CD4-positive, alpha-beta T cell treated with Interleukin-6 for 4 hours (primary cell): ENCODE data around the gene PMP22.

ENCODE experiments used
- DNase-seq: peaks from one replicate; pipeline ENCODE4 v3.0.0-alpha.2; 2020; ENCODE audit warnings: mixed read lengths

PMP22 gene

DNA sequence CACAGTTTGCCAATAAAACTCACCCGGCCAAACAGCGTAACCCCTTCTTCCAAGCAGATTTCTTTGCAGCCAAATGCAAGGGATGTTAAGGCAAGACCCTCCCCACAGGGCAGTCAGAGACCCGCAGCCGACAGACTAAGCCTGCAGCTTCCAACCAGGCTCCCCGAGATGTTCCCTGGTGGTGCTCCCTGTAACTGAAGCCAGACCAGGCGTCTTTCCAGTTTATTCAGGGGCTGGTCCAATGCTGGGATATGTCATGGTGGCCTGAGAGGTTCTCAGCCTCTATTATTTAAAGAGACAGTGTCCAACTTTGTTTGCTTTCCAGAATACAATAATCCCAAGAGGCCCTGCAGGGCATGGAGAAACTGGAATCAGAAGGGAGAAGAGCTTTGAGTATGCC, at the start of gene PMP22:
TSS of gene PMP22 (minus strand) at position 196 of the 400 bp plus-strand sequence. CDS start 4,599 bp downstream, outside the sequence.
- no peak for DNase-seq

DNA sequence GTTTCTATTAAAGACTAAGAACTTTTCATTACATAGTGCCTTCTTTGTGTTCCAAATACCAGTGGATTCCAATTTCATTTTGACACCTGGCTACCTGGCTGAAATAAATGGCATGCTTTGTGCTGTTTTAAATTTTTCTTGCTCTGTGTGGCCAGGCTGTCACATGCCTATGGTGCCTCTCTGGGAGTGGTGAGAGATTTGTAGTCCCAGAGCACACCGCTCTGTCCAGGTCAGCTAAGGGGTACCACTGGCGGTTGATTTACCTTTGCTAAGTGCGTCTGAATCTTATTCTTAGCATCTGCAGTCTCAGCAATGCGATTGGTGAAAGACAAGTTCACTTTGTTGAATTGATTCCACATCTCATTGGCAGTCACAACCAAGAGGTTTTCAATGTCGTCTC, 46.9 kb upstream of the PMP22 start:
- no peak for DNase-seq

DNA sequence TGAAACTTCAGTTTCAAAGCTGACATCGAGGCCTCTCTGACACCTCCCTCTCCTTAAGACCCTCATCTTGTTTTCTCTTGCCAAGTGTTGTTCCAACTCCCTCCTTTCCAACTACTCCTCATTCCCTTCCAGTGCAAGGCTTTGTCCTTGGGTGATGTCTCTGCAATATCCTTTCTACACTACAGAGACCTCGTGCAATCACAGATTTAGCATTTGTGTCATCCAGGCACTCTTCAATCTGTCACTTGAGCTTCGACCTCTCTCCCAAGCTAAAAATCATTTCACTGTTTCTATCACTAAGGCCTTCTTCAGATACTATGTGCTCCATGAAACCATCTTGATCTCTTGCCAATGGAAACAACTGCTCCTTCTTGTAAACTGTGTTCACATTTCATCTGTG, 44.7 kb upstream of the PMP22 start:
- DNase-seq = no peak

DNA sequence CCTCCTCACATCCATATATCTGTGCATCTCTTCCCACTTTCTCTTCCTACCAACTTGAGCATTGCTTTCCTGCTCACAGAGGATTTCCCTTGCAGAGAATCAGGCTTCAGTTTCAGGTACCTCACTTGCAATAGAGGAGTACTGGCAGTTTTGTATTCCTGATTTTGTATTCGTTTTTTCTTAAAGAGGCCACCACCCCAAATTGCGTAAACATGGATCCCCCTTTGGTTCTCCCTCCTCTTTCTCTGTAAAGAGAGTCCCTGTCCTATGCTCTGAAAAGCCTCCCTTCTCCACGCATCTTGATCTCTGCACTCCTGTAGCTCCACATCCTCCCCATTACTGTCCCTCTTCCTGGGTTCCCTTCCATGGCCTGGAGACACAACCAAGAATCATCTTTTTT, 44.1 kb upstream of the PMP22 start:
- DNase-seq = no peak

DNA sequence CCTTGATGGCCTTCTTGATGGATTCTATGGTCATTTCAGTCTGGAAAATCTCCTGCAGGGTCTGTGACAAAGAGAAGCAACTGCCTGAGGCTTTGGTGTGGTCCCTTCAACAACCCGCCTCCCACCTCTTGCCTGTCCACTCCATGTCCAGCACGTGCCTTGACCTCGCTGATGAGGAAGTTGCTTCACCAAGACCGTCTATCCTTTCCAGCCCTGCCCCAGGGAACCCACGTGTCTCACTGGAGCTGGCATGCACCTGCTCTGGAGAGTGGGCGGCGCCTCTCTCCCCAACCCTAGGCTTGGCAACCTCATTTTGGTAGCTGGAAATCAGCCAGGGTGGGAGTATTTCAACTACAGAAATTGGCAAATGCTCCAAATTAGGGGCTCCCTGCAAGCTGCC, 43.6 kb upstream of the PMP22 start:
- DNase-seq = no peak

DNA sequence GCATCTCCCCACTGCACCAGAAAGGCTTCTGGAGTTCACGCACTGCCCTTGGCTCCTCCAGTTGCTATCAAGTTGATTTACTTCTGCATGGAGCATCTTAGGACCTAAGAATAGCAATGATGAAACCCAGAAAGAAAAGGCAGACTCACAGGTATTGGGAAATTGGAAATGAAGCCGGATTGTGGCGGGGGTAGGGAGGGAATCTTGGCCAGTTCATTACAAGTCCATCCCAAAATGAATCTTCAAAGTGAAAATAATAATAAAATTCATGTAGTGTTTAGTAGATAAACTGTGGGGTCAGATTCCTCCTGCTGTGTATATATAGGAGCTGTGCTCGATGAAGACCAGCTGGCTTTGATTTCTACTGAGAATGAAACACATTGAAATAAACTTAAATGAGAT, 42.6 kb upstream of the PMP22 start:
- no peak for DNase-seq

DNA sequence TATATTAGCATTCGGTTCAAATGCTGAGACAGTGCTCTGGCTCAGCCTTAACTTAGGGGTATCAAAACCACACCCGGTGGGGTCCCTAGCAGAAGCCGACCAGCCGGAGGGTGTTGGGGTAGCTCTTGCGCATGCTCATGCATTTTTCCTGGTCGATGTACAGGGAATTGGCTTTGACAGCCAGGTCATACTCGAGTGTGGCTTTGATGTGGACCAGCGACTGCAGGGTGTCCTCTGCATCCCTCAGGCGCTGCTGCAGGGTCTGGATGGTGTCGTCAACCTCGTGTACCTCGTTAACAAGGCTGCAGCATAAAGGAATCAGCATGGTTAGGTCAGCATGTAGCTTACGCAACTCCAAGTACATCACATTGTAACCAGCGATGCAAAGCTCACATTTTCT, 38.7 kb upstream of the PMP22 start:
- no peak for DNase-seq

DNA sequence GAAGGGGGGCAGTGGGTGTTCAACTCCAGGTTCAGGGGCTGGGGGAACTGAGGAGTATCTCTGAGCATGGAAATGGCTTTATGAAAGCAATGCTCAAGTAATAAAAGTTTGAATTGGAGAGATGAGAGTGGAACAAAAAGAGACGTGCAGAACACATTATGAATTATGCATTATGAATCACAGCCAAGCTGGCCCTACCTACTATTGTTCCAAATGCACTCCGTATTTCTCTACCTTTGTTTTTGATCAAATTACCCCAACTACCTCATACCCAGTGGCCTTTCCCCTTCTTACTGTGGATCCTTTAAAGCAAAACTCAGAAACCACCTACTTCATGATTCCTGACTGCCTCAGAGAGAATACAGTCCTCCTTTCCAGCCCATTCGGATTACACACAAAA, 38.1 kb upstream of the PMP22 start:
- DNase-seq = no peak

DNA sequence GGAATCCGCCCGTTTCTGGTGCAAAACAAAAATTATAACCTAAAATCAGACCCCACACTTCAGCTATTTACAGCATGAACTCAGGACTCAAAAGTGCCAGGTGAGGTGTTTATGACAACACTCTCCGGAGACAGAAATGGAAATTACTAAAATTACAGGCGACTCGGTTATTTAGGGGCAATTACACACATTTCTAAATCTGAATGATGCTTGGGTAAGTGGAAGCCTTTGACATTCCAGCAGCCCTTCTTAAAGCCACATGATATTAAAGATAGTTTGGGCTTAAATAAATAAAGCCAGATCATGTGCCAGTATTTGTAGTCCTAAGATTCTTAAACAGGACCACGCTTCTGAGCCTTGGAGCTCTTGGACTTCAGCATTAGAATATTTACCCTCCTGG, 36.7 kb upstream of the PMP22 start:
- no peak for DNase-seq

DNA sequence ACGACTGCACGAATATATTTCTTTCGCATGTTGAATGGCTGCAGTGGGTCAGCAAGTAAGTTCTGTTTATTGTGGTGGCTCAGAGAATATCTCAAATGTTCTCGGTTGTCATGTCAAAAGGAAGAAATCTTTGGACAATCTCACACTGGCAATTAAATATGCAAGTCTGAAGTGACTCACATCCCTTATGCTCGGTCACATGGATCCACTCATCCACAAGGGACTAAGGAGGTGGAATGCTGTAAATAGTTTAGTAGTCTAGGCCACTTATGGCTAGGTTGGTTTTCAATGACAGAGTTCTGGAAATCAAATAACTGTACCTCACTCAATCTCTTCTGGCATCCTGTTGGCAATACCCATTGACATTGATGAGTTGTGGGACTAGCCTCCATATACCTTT, 33.0 kb upstream of the PMP22 start:
- DNase-seq = no peak

DNA sequence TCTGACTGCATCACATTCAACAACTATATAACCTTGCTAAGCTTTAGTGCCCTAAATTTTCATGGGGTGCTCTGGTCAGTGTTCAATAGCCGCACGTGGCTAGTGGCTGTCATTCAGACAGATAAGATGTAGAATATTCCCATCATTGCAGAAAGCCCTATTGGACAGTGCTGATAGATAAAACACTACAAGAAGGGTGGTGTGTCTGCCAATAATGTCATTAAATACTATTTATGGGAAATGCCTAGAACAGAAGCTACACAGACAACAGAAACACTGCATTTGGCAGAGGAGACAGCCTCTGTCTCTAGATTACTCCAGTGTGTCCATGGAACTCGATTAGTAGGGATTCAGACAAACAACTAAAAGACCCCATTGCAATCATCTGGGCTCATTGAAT, 28.4 kb upstream of the PMP22 start:
- DNase-seq = no peak

DNA sequence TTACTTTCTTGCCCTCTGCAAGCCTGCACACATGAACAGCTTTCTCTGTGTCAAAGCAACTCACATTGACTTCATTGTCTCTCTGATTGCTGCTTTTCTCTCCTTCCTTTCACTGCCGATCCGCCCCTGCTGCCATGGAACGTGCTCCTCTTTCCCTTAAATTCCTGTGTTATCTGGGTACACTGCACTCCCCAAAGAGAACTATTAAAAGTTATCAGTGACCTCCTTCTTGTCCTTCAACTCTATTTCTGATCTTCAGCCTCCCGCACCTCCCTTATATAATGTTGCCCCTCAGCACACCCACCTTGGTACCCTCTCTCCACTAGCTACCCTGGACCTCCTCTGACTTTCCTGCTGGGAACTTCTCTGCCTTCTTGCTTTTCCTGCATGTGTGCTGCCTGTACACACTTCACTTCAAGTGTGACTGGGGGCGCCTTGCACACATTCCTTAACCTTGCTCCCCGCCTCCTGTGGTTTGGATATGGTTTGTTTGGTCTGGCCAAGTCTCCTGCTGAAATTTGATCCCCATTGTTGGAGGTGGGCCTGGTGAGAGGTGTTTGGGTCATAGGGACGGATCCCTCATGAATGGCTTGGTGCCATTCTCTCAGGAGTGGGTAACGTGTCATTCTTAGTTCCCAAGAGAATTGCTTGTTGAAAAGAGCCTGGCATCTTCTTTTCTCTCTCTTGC, 26.7 kb upstream of the PMP22 start:
- no peak for DNase-seq

DNA sequence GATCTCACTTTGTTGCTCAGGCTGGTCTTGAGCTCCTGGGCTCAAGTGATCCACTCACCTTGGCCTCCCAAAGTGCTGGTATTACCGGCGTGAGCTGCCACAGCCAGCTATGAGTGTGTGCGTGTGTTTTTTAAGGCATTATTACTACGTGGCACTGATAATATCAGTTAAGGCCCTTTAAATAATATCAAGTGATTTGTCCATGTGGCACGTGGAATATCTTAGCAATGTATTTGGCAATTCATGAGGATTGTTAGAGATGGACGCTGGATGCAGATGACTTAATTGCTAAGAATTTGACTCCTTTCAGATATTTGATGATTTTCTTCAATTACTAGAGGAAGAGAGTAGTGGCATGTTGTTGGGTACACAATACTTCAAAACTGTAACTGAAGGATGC, 25.5 kb upstream of the PMP22 start:
- no peak for DNase-seq

DNA sequence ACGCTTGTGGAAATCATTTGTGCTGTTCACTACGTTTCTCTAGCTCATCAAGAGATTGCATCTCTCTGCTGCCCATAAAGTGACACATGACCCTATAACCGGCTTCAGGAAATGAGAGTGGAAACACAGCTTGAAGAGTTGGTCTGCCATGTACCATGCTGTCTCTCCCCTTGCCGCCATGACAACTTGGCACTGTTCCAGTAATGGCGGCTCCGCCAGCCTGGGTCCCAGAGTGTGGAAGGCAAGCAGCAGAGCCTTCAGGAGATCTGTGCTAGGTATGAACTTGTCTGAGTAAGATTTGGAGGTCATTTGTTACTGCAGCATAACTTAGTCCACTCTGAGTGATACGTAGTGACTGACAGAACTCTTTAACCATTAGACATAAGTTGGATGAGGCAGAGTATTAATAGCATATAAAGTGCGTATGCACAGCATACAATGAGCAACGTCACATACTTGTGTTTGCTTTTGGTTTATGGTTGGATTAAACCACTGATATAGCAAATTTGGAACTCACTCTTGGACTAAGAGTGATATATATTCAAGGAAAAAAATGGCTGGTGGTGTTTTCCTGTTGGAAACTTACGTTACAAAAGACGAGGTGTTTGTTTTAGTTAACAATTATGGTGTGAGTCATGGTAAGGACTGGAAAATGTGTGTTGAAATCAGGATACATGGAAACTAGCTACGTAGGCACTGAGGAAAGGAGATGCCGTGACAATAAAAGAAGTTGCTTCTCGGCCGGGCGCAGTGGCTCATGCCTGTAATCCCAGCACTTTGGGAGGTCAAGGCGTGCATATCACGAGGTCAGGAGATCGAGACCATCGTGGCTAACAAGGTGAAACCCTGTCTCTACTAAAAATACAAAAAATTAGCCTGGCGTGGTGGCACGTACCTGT, 24.4 kb upstream of the PMP22 start:
- DNase-seq = no peak

DNA sequence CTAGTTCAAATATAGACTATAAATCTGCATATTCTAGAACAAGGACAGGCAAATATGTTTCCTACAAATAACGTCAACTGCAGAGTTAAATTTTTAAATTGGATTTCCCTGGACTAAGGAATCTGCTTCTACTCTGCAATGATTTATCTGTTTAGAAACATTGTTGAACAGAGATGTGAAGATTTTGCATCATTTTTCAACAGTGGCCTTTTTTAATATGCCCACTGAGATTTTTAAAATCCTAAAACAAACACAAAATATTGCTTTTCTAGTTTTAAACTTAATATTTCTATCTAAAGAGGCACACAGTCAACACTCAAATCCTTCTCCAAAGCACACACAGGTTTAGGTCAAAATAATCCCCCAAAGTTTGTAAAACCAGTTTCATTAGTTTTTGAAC, 23.7 kb upstream of the PMP22 start:
- no peak for DNase-seq

DNA sequence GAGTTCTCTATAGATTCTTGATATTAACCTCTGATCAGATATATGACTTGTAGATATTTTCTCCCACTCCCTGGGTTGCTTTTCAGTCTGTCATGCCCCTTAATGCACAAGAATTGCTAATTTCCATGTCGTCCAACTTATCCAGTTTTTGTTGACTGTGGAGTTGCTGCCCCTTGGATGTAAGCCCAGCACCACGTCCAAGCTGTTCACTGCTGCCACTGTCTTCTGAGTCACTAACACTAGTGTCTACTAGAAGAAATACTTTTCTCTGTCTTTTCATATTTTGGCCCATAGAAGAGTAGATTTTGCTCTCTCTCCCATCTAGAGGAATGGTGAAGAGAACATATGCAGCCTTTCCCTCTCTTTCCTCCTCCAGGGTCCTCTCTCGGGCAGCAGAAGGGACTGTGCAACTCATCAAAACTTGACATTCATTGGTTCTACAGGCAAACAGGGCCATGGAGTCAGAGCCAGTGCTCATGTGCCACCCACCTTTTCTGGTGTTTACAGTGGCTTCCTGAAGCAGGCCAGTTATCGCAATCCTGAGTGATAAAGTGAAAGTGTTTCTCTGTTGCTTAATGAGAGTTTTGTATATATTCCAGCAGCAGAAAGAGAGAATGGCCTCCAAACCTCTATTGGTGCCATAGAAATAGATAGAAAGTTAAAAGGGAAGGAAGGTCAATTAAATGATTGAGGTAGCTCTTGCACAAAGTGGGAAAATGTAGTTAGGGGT, 22.6 kb upstream of the PMP22 start:
- DNase-seq = no peak

DNA sequence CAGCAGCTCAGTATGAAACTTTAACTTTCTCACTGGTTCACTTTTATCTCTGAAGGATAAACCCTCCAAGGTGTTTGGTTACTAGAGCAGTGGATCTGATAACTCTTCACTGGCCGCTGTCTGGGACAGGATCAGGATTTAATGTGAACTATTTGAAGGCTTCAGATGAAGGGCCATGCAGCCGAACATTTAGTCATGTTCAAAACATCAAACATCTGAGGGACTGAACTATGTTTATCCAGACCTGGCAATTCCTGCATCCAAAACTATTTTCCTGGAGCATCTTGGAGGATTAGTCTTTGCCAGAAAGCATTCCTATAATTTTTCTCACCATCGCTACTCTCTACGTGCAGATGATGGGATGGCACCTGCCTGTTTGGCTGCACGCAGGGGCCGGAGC, 20.3 kb upstream of the PMP22 start:
- no peak for DNase-seq

DNA sequence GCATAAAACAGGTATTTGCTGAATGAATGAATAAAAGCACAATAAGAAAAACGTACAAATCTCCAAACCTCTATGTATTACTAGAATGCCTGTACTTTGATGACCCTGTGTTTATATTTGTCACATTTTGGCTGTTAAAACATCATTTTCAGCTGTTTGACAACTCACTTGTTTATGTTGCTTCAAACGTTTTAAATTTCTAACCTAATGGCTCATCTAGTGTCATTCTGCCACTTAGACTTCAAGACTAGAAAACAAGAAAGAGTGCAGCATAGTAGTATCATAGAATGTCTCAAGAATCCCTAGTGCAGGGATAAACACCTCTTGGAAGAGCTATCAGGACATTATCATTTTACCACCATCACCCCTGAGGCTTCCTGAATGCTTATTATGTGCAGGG, 19.4 kb upstream of the PMP22 start:
- no peak for DNase-seq

DNA sequence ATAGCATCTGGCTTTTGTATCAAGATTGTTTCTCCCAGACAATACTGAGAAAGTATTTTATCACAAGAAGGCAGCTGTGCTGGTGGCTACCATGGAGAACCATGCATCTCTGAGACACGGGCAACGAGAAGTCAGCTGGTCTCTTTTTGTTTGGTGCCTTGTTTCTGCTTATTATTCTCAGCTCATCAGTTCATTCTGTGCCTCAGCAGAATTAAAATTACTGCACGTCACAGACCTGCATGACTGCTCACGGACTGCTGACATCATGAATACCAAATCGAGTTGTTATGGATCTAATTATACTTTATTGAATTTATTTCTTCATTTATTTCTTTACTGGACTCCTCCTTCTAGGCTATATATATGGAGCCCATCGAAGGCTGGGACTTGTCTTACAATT, 19.0 kb upstream of the PMP22 start:
- no peak for DNase-seq

DNA sequence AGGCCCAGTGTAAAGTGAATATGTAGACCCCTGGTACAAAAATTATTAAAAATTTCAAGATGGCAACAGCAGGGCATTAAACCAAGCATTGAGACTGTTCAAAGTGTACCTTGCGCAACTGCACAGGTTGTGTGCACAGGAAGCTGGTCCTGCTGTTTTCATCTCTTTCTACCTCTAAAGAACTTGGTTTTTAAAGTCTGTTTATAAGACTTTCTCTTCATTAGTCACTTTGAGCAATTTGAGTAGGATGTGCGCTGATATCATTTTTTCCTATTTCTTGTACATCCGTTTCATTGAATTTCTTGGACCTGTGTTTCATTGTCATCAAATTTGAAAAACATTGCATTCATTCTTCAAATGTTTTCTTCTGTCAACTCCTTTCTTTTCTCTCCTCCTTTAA, 16.8 kb upstream of the PMP22 start:
- no peak for DNase-seq

DNA sequence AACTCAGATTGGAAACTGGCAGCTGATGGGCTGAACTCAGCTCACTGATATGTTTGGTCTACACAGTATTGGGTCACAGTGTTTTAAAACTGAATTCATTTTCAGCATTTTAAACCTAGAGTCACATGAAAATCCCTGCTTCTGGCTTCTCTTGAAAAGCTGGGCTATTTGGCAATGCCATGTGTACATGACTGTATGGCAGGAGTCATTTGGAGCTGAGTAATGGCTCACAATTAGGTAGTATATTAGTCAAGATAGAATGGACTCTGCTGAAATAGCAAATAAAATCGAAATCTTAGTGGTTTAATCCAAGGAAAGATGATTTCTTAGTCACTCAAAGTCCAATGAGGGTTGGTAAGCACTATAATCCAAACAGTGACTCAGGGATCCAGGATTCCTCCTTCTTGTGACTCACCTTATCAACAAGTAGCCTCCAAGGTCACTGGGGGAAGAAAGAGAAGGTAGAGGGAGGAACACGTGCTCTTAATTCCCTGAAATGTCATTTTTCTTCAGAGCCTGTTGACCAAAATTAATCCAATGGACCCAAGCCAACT, 13.9 kb upstream of the PMP22 start:
- no peak for DNase-seq

DNA sequence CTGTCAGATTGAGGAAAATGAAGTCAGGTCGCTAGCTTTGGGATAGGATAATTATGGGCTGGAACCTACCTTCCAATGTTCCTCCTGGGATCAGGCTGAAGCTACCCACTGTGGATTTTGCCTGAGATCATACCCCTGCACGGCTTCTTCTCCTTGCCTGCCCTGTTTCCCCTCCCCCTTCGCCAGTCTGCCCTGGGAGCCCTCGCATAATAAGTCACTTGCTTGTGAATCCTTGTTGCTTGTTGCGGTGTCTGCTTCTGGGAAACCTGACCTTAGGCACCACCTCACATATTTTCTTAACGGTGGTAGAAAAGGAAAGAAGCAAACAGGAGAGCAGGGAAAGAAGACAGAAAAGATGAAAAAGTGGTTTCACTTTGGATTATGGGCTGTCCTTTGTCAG, 13.3 kb upstream of the PMP22 start:
- DNase-seq = no peak

DNA sequence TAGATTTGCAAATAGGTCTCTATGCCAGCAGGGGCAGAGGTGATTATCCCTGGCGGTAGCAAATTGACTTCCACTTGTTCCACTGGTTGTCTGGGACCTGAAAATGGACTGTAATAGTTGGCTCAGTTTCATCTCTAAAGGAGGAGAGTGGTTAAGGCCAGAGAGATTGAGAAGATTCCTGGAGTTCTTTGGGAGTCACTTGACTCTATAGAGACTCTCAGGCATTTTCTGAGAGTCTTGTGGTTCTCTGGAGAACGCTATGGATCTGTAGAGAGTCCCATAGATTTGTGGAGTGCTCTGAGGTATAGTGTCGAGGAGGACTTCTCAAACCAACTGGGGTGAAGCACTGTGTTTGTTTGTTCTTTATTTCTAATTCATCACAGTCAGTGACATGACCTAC, 8.9 kb upstream of the PMP22 start:
- no peak for DNase-seq
